H9 (cell line): ENCODE data around the gene HOXA1. TPM values are rescaled to one million over a fixed set of nuclear protein-coding genes. Genes with fewer than 3 reads are reported as not detected.
A peak's percentile ranks its signal among the peaks of the same experiment; 100 is the strongest.

ENCODE experiments used
- DNase-seq: peaks from one replicate; pipeline ENCODE4 v3.0.0-alpha.2; 2017
- H2AFZ ChIP-seq: one replicate; pipeline ENCODE4 v1.6.1; 2013; ENCODE audit warnings: mild to moderate bottlenecking, low read length, control low read depth, moderate library complexity
- H2AK5ac ChIP-seq: 2 replicates; pipeline ENCODE4 v1.6.1; 2013; ENCODE audit warnings: low read length, control low read depth, mixed read lengths; ENCODE audit not compliant: insufficient read length
- H2BK120ac ChIP-seq: one replicate; pipeline ENCODE4 v1.6.1; 2013; ENCODE audit warnings: low read depth, mild to moderate bottlenecking, low read length, control low read depth, inconsistent platforms; ENCODE audit not compliant: poor library complexity, severe bottlenecking
- H2BK12ac ChIP-seq: 2 replicates; pipeline ENCODE4 v1.6.1; 2013; ENCODE audit warnings: low read length, control low read depth, mixed read lengths, low read depth; ENCODE audit not compliant: insufficient read length
- H2BK15ac ChIP-seq: 2 replicates; pipeline ENCODE4 v1.6.1; 2013; ENCODE audit warnings: low read depth, low read length, control low read depth
- H2BK20ac ChIP-seq: one replicate; pipeline ENCODE4 v1.6.1; 2013; ENCODE audit warnings: low read depth, mild to moderate bottlenecking, low read length, control low read depth, inconsistent platforms; ENCODE audit not compliant: poor library complexity, severe bottlenecking
- H2BK5ac ChIP-seq: 2 replicates; pipeline ENCODE4 v1.6.1; 2013; ENCODE audit warnings: low read length, control low read depth, mixed read lengths; ENCODE audit not compliant: insufficient read length
- H3K14ac ChIP-seq: 2 replicates; pipeline ENCODE4 v1.6.1; 2013; ENCODE audit warnings: low read length, control low read depth; ENCODE audit not compliant: insufficient read depth
- H3K18ac ChIP-seq: 2 replicates; pipeline ENCODE4 v1.6.1; 2013; ENCODE audit warnings: low read depth, mild to moderate bottlenecking, mixed read lengths, low read length, control low read depth; ENCODE audit not compliant: insufficient read length
- H3K23ac ChIP-seq: 2 replicates; pipeline ENCODE4 v1.6.1; 2013; ENCODE audit warnings: low read length, control low read depth, mixed read lengths, low read depth; ENCODE audit not compliant: insufficient read length
- H3K23me2 ChIP-seq: 2 replicates; pipeline ENCODE4 v1.6.1; 2013; ENCODE audit warnings: low read depth, mild to moderate bottlenecking, mixed read lengths, low read length, control low read depth; ENCODE audit not compliant: insufficient read length, poor library complexity, severe bottlenecking
- H3K27ac ChIP-seq: 2 replicates; pipeline ENCODE4 v1.5.1; 2013; ENCODE audit warnings: low read length, control low read depth, mixed read lengths, low read depth; ENCODE audit not compliant: insufficient read length
- H3K27me3 ChIP-seq: 2 replicates; pipeline ENCODE4 v1.6.1; 2013; ENCODE audit warnings: low read length, control low read depth, inconsistent platforms; ENCODE audit not compliant: insufficient read depth
- H3K4ac ChIP-seq: 2 replicates; pipeline ENCODE4 v1.6.1; 2013; ENCODE audit warnings: low read depth, mild to moderate bottlenecking, control low read depth, inconsistent platforms, low read length, moderate library complexity
- H3K4me1 ChIP-seq: 2 replicates; pipeline ENCODE4 v1.6.1; 2013; ENCODE audit warnings: low read length, control low read depth, inconsistent platforms; ENCODE audit not compliant: insufficient read depth
- H3K4me2 ChIP-seq: 2 replicates; pipeline ENCODE4 v1.6.1; 2013; ENCODE audit warnings: low read length, control low read depth, mixed read lengths; ENCODE audit not compliant: insufficient read length, insufficient read depth
- H3K56ac ChIP-seq: 2 replicates; pipeline ENCODE4 v1.6.1; 2013; ENCODE audit warnings: low read depth, mild to moderate bottlenecking, mixed read lengths, low read length, control low read depth; ENCODE audit not compliant: insufficient read length
- H3K79me1 ChIP-seq: 2 replicates; pipeline ENCODE4 v1.6.1; 2013; ENCODE audit warnings: low read depth, mild to moderate bottlenecking, moderate library complexity, low read length, control low read depth, inconsistent platforms; ENCODE audit not compliant: insufficient read depth, poor library complexity, severe bottlenecking
- H3K79me2 ChIP-seq: 2 replicates; pipeline ENCODE4 v1.6.1; 2013; ENCODE audit warnings: low read length, control low read depth, inconsistent platforms; ENCODE audit not compliant: insufficient read depth
- H3K9ac ChIP-seq: 2 replicates; pipeline ENCODE4 v1.6.1; 2013; ENCODE audit warnings: low read length, control low read depth, mixed read lengths; ENCODE audit not compliant: insufficient read length; ENCODE audit errors: extremely low read depth
- H3K9me3 ChIP-seq: one replicate; pipeline ENCODE4 v1.6.1; 2013; ENCODE audit warnings: low read depth, low read length, inconsistent platforms; ENCODE audit not compliant: control insufficient read depth
- H3T11ph ChIP-seq: one replicate; pipeline ENCODE4 v1.6.1; 2013; ENCODE audit warnings: mild to moderate bottlenecking, low read length, control low read depth, inconsistent platforms
- H4K20me1 ChIP-seq: one replicate; pipeline ENCODE4 v1.6.1; 2013; ENCODE audit not compliant: control insufficient read depth, insufficient read length, insufficient read depth
- H4K5ac ChIP-seq: 2 replicates; pipeline ENCODE4 v1.6.1; 2013; ENCODE audit warnings: low read depth, mild to moderate bottlenecking, mixed read lengths, low read length, control low read depth; ENCODE audit not compliant: insufficient read length
- H4K8ac ChIP-seq: replicated peaks from 2 replicates; pipeline ENCODE4 v1.6.1; 2013; ENCODE audit warnings: low read length, control low read depth, mixed read lengths, low read depth; ENCODE audit not compliant: insufficient read length
- H4K91ac ChIP-seq: 2 replicates; pipeline ENCODE4 v1.6.1; 2013; ENCODE audit warnings: low read depth, mild to moderate bottlenecking, moderate library complexity, mixed read lengths, low read length, control low read depth; ENCODE audit not compliant: insufficient read length
- H3K27ac Mint-ChIP-seq, 3 experiments: 2 replicates in 2 of 3; 3 replicates in 1 of 3; pipeline ENCODE4 v1.8.0; 2020 to 2021; ENCODE audit warnings: mixed read lengths in 3 of 3, mild to moderate bottlenecking in 1 of 3, moderate library complexity in 1 of 3
- H3K27me3 Mint-ChIP-seq: 2 replicates; pipeline ENCODE4 v1.8.0; 2021; ENCODE audit warnings: low read depth, mild to moderate bottlenecking, moderate library complexity, mixed read lengths
- H3K36me3 Mint-ChIP-seq, 3 experiments: 2 replicates in 2 of 3; 3 replicates in 1 of 3; pipeline ENCODE4 v1.8.0; 2020 to 2021; ENCODE audit warnings: low read depth in 3 of 3, mixed read lengths in 3 of 3; ENCODE audit not compliant: insufficient read depth in 1 of 3
- H3K4me1 Mint-ChIP-seq, 2 experiments: 2 replicates each; pipeline ENCODE4 v1.8.0; 2020; ENCODE audit warnings: mixed read lengths in 2 of 2
- H3K4me3 Mint-ChIP-seq, 2 experiments: 2 replicates in 1 of 2; 3 replicates in 1 of 2; pipeline ENCODE4 v1.8.0; 2020 to 2021; ENCODE audit warnings: mild to moderate bottlenecking in 2 of 2, mixed read lengths in 2 of 2, moderate library complexity in 1 of 2
- H3K9me3 Mint-ChIP-seq, 2 experiments: 2 replicates in 1 of 2; 3 replicates in 1 of 2; pipeline ENCODE4 v1.8.0; 2020; ENCODE audit warnings: mild to moderate bottlenecking in 2 of 2, mixed read lengths in 2 of 2, moderate library complexity in 1 of 2
- WGBS: extraction: QIAGEN DNeasy Blood & Tissue Kit; methylation state at CpG from one replicate; pipeline ENCODE4 v1.1.7; 2013; ENCODE audit warnings: missing lambda C conversion rate, low lambda C conversion rate, mixed read lengths; ENCODE audit not compliant: insufficient read length; ENCODE audit errors: extremely low coverage; 5-methylcytosine and 5-hydroxymethylcytosine counted together
- total RNA-seq: library from RNA; stranded (reverse); gene quantifications from 2 replicates; pipeline ENCODE4 v1.2.1, GENCODE V29; 2021
- TF ChIP-seq, protein P1 (sequence below): fragments of 200-600 bp; sonication (generic); conservative IDR thresholded peaks from 3 replicates; pipeline ENCODE4 v1.8.0; 2021; ENCODE audit warnings: antibody characterized with exemption, mild to moderate bottlenecking

The HOXA1 gene
- total RNA-seq, 1 experiment from 2014 or later: not detected

GRCh38 chr7:27094304-27095049 is 1.3 kb downstream of the HOXA1 start:
- Mint-ChIP-seq H3K4me1 (peaks cover 47 to 59% of the 10 kb centered on the region in 2 experiments), H3K9me3 (peaks cover under 1 to 23% of the 10 kb centered on the region in 2 experiments; a peak in 4 of 5 replicates), H3K36me3 (no peaks in the 10 kb centered on the region), H3K27me3 (peaks cover 100% of the 10 kb centered on the region), H3K27ac (no peak overlapping the region), H3K4me3 (peak overlapping the region in 1 of 2 experiments; percentile 39; a peak in 1 of 5 replicates)
- no peak overlapping the region for H3K23ac ChIP-seq
- peak; percentile 38 for DNase-seq
- H2AK5ac ChIP-seq: no peak overlapping the region
- no peak overlapping the region for H2BK12ac ChIP-seq
- no peak overlapping the region for H4K5ac ChIP-seq
- no peak overlapping the region for H3K14ac ChIP-seq
- no peak overlapping the region for H3K9ac ChIP-seq
- peaks cover 5% of the 10 kb centered on the region; the same call in 1 of the 2 replicates for H3K4me1 ChIP-seq
- no peak overlapping the region for H2AFZ ChIP-seq
- H3K27me3 ChIP-seq: peaks cover 90% of the 10 kb centered on the region
- no peak overlapping the region for H4K8ac ChIP-seq
- no peaks in the 10 kb centered on the region for H3K79me2 ChIP-seq
- H4K91ac ChIP-seq: no peak overlapping the region
- no peaks in the 10 kb centered on the region for H3K9me3 ChIP-seq
- no peak overlapping the region for H3K4ac ChIP-seq
- no peak overlapping the region for H3T11ph ChIP-seq
- no peak overlapping the region for H3K56ac ChIP-seq
- WGBS: no CpG with 5 or more reads among the region's 29 CpGs
- peaks cover 7% of the 10 kb centered on the region for H3K23me2 ChIP-seq
- peaks cover 2% of the 10 kb centered on the region for H4K20me1 ChIP-seq
- TF ChIP-seq, protein P1, sequence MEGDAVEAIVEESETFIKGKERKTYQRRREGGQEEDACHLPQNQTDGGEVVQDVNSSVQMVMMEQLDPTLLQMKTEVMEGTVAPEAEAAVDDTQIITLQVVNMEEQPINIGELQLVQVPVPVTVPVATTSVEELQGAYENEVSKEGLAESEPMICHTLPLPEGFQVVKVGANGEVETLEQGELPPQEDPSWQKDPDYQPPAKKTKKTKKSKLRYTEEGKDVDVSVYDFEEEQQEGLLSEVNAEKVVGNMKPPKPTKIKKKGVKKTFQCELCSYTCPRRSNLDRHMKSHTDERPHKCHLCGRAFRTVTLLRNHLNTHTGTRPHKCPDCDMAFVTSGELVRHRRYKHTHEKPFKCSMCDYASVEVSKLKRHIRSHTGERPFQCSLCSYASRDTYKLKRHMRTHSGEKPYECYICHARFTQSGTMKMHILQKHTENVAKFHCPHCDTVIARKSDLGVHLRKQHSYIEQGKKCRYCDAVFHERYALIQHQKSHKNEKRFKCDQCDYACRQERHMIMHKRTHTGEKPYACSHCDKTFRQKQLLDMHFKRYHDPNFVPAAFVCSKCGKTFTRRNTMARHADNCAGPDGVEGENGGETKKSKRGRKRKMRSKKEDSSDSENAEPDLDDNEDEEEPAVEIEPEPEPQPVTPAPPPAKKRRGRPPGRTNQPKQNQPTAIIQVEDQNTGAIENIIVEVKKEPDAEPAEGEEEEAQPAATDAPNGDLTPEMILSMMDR: no peak
- no peak overlapping the region for H2BK20ac ChIP-seq
- no peak overlapping the region for H3K4me2 ChIP-seq
- H2BK15ac ChIP-seq: no peak overlapping the region
- H2BK120ac ChIP-seq: no peak overlapping the region
- H3K18ac ChIP-seq: no peak overlapping the region
- no peak overlapping the region for H3K27ac ChIP-seq
- no peaks in the 10 kb centered on the region for H3K79me1 ChIP-seq
- H2BK5ac ChIP-seq: no peak overlapping the region
